ENCODE measurements around the gene CIAO2A. TPM values are rescaled to one million over a fixed set of nuclear protein-coding genes. Genes with fewer than 3 reads are reported as not detected.
A peak's percentile ranks its signal among the peaks of the same experiment; 100 is the strongest.

The CIAO2A gene, protein sequence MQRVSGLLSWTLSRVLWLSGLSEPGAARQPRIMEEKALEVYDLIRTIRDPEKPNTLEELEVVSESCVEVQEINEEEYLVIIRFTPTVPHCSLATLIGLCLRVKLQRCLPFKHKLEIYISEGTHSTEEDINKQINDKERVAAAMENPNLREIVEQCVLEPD
- total RNA-seq, result 10 to 100 TPM; 67.3 to 77.7 TPM

DNA sequence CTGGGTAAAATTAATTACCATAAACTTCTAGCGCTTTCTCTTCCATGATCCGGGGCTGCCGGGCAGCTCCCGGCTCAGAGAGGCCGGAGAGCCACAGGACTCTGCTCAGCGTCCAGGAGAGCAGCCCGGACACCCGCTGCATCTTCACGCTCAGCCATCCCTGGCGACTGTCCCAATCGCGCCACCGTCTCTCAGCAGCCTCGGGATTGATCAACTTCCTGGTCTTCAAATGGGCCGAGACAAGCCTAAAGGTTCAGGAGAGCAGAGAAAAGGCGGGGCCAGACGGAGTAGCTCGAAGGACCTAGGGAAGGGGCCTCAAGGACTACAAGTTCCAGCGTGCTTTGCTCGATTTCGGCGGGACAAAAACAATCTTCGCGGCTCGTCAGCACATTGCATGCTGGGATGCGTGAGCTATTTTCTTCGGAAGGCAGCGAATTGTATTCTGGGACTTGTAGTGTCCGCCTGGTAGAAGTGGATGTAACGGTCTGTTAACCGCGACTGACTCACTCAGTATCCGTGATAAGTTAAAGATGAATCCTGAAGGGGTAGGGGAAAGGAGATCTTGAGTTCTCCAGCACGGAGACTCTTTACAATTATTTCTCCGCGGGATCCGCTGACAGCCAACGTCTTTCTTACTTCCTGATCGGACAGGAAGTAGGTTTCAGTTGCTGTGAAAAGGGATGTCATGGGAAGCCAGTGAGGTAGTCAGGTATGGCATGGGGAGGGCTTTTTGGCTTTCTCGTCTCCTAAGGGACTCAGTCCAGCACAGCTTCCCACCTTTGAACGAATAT is at the start of gene CIAO2A:
CIAO2A (minus strand) TSS at position 212 of the 791 bp plus-strand sequence; CDS start at position 142, 70 bp downstream.
- Mint-ChIP-seq H3K27me3 (no peaks in the 10 kb centered on the region), H3K4me3 (peak within 1 kb of the TSS; percentile 93), H3K27ac (peak within 1 kb of the TSS; percentile 98), H3K4me1 (peaks cover 66% of the 10 kb centered on the region), H3K36me3 (ENCODE audit: low read depth) (peaks cover 24% of the 10 kb centered on the region), H3K9me3 (no peaks in the 10 kb centered on the region)
- ChIA-PET POLR2A (interaction anchor here (0.6 to 1.3 kb wide), 6 partner anchors 22 to 589 kb away, joined by 3 to 7 read pairs (median 4); partner anchors contain the start of gene USP3), CTCF (interaction anchor here (0.6 to 2.5 kb wide), 19 partner anchors 9 to 1773 kb away, joined by 3 to 10 read pairs (median 4); partner anchors contain the start of gene DAPK2)
- peak; percentile 98 for DNase-seq

DNA sequence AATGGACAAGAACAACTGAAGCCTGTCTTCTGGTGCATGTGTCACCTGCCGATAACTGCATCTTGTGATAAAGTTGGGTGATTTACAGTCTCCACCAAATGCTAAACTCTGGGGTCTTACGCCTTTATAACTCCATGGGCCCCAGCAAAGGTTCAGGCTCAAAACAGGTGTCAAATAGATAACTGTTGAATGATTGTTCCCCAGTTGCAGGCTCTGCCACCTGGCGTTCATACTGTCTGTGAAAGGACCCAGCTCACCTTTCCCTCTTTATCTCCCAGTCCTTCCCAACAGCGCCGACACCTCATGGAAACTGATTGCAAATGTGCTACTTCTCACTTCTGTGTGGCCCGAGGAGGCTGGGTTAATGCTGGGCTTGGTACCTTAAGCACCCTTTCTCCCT is 49.6 kb upstream of the CIAO2A start:
- peaks cover 9% of the 10 kb centered on the region for H3K36me3 Mint-ChIP-seq (ENCODE audit: low read depth)
- no peak overlapping the region for H3K27ac Mint-ChIP-seq
- CTCF ChIA-PET, result interaction anchor here (3.1 kb wide), 1 partner anchor 10 kb away, joined by 10 read pairs; no protein-coding TSS in a partner anchor

DNA sequence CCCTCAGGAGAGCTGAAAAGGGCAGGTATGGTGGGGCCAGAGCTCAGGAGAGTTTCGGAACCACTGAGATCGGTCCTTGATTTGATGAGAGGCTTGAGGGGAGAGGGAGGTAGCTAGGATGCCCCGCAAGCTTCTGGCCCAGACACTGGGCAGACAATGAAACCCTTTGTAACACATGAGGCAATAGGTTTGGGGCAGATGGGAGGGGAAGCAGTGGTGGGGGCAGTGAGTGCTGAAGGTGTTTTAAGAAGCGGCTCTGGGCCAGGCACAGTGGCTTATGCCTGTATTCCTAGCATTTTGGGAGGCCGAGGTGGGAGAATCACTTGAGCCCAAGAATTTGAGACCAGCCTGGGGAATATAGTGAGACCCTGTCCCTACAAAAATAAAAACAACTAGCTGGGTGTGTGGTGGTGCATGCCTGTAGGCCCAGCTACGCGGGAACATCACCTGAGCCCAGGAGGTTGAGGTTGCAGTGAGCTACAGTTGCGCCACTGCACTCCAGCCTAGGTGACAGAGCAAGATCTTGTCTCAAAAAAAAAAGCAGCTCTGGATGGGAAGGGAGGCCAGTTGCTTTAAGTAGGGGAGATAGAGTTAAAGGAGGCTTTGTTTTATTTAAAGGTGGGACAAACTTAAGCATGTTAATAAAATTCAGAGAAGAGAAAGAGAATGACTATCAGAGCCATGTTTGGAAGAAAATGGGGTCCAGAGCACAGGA is 48.3 kb upstream of the CIAO2A start:
- DNase-seq, result no peak
- Mint-ChIP-seq H3K36me3 (ENCODE audit: low read depth) (peaks cover 14% of the 10 kb centered on the region), H3K4me3 (no peak overlapping the region), H3K27ac (no peak overlapping the region), H3K9me3 (no peaks in the 10 kb centered on the region), H3K27me3 (no peaks in the 10 kb centered on the region), H3K4me1 (no peaks in the 10 kb centered on the region)
- POLR2A ChIA-PET, result no interaction called here
- CTCF ChIA-PET, result interaction anchor here (1.0 to 1.8 kb wide), 4 partner anchors 10 to 20 kb away, joined by 3 to 6 read pairs (median 4); no protein-coding TSS in a partner anchor

More for the DNA sequence above, 49.6 kb upstream of the CIAO2A start:
- no peaks in the 10 kb centered on the region for H3K27me3 Mint-ChIP-seq
- H3K4me3 Mint-ChIP-seq, result no peak overlapping the region
- no peaks in the 10 kb centered on the region for H3K4me1 Mint-ChIP-seq
- no peaks in the 10 kb centered on the region for H3K9me3 Mint-ChIP-seq
- no peak for DNase-seq
- POLR2A ChIA-PET, result interaction anchor here (0.5 kb wide), 1 partner anchor 49 kb away, joined by 3 read pairs; no protein-coding TSS in a partner anchor

- ChIA-PET POLR2A (no interaction called here), CTCF (interaction anchor here (0.6 to 0.9 kb wide), 3 partner anchors 15 to 574 kb away, joined by 3 read pairs; no protein-coding TSS in a partner anchor)
- no peaks in the 10 kb centered on the region for H3K27me3 Mint-ChIP-seq
- H3K4me1 Mint-ChIP-seq, result no peaks in the 10 kb centered on the region
- H3K4me3 Mint-ChIP-seq, result no peak overlapping the region
- H3K36me3 Mint-ChIP-seq (ENCODE audit: low read depth), result peaks cover 35% of the 10 kb centered on the region
- H3K27ac Mint-ChIP-seq, result no peak overlapping the region
- DNase-seq, result no peak
- no peaks in the 10 kb centered on the region for H3K9me3 Mint-ChIP-seq
Observed at GRCh38 chr15:64138331-64138941, 44.8 kb upstream of the CIAO2A start.

DNA sequence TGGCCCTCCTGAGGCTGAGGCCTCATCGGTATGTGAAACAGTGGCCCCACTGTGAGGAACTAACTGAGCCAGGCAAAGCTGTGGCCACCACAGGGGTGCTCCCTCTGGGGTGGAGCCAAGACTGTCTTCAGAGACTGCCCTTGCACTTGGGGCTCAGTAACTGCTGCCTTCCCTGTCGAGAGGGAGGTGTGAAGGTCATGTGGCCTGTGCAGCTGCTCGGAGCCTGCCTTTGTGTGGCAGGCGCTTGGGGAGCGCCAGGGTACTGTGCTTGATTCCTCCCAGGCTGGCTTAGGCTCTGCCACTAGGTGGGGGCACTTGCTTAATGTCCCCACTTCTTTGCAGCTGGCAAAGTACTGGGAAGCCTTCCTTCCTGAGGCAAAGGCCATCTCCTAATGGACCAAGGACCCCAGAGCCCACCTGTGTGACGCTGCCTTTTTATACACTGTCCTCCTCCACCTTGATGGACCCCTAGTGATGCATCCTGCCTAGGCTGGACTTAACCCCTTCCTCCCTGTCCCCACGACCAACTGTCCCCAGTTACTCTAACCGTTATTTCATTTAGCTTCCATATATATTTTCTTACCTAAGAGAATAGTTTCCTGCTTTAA is 43.7 kb upstream of the CIAO2A start:
- no peaks in the 10 kb centered on the region for H3K27me3 Mint-ChIP-seq
- H3K36me3 Mint-ChIP-seq (ENCODE audit: low read depth), result peaks cover 38% of the 10 kb centered on the region
- H3K4me1 Mint-ChIP-seq, result no peaks in the 10 kb centered on the region
- CTCF ChIA-PET, result interaction anchor here (0.6 to 0.9 kb wide), 2 partner anchors 15 to 573 kb away, joined by 3 read pairs; no protein-coding TSS in a partner anchor
- DNase-seq, result no peak
- H3K9me3 Mint-ChIP-seq, result no peaks in the 10 kb centered on the region
- POLR2A ChIA-PET, result no interaction called here
- H3K4me3 Mint-ChIP-seq, result no peak overlapping the region
- H3K27ac Mint-ChIP-seq, result no peak overlapping the region

GRCh38 chr15:64136347-64136746 is 42.7 kb upstream of the CIAO2A start:
- Mint-ChIP-seq H3K9me3 (no peaks in the 10 kb centered on the region), H3K36me3 (ENCODE audit: low read depth) (peaks cover 47% of the 10 kb centered on the region), H3K27ac (no peak overlapping the region), H3K4me1 (no peaks in the 10 kb centered on the region), H3K27me3 (no peaks in the 10 kb centered on the region), H3K4me3 (no peak overlapping the region)
- CTCF ChIA-PET, result interaction anchor here (1.1 kb wide), 1 partner anchor 27 kb away, joined by 3 read pairs; the partner anchor contains the start of gene PPIB
- POLR2A ChIA-PET, result no interaction called here
- no peak for DNase-seq

DNA sequence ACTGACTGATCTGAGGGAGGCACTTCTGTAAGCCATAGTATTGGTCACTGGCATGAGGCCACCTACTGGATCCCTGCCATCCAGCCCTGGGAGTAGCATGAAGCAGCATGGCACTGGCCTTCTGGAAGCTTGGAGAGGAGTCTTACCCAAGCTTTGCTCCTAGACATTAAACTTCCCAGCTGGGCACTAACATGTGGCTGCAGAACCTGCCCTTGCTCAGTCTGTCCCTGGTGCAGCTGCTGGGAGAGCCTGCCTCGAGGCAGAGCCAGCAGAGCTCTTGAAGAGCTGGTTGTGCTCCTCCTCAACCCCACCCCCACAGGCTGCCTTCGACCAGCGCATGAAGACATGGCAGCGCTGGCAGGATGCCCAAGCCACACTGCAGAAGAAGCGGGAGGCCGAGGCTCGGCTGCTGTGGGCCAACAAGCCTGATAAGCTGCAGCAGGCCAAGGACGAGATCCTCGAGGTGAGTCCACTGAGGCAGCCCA is 40.7 kb upstream of the CIAO2A start:
- H3K9me3 Mint-ChIP-seq, result no peaks in the 10 kb centered on the region
- no peaks in the 10 kb centered on the region for H3K27me3 Mint-ChIP-seq
- POLR2A ChIA-PET, result no interaction called here
- no peak overlapping the region for H3K27ac Mint-ChIP-seq
- H3K4me3 Mint-ChIP-seq, result no peak overlapping the region
- H3K36me3 Mint-ChIP-seq (ENCODE audit: low read depth), result peaks cover 52% of the 10 kb centered on the region
- CTCF ChIA-PET, result interaction anchor here (0.7 to 1.9 kb wide), 6 partner anchors 11 to 524 kb away, joined by 3 to 6 read pairs (median 4); partner anchors contain the start of gene SNX22
- DNase-seq, result no peak
- H3K4me1 Mint-ChIP-seq, result no peaks in the 10 kb centered on the region

GRCh38 chr15:64133623-64134344 is 40.1 kb upstream of the CIAO2A start:
- Mint-ChIP-seq H3K9me3 (no peaks in the 10 kb centered on the region), H3K4me1 (no peaks in the 10 kb centered on the region), H3K4me3 (no peak overlapping the region), H3K36me3 (ENCODE audit: low read depth) (peaks cover 52% of the 10 kb centered on the region), H3K27me3 (no peaks in the 10 kb centered on the region), H3K27ac (no peak overlapping the region)
- no peak for DNase-seq
- ChIA-PET CTCF (interaction anchor here (0.5 to 1.9 kb wide), 7 partner anchors 11 to 524 kb away, joined by 3 to 6 read pairs (median 4); partner anchors contain the start of gene SNX22), POLR2A (no interaction called here)

DNA sequence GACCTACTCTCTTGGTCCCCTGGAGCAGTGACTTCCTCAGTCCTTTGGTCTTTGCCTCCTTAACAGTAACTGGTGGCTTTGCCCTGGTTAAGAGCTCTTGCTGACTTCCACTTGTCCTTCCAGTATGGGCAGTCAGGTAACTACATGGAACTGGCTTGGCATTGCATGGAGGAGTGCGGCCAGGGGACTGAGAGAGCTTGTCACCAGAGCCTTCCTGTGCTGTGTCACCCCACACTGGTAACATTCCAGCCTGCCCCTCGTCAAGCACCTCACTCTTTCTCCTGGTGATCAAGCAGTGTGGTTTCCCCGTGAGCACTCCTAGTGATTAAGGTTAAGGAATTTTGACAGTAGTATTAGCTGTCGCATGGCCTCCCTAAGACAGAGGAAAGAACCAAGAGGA is 38.6 kb upstream of the CIAO2A start:
- H3K36me3 Mint-ChIP-seq (ENCODE audit: low read depth), result peaks cover 61% of the 10 kb centered on the region
- no peak overlapping the region for H3K27ac Mint-ChIP-seq
- H3K9me3 Mint-ChIP-seq, result no peaks in the 10 kb centered on the region
- no peak overlapping the region for H3K4me3 Mint-ChIP-seq
- ChIA-PET POLR2A (no interaction called here), CTCF (interaction anchor here (0.8 to 2.0 kb wide), 6 partner anchors 9 to 26 kb away, joined by 3 to 8 read pairs (median 4); partner anchors contain the start of gene SNX22)
- no peaks in the 10 kb centered on the region for H3K27me3 Mint-ChIP-seq
- peaks cover 4% of the 10 kb centered on the region for H3K4me1 Mint-ChIP-seq
- no peak for DNase-seq

- H3K9me3 Mint-ChIP-seq, result no peaks in the 10 kb centered on the region
Observed at GRCh38 chr15:64131547-64131946, 37.9 kb upstream of the CIAO2A start.

DNA sequence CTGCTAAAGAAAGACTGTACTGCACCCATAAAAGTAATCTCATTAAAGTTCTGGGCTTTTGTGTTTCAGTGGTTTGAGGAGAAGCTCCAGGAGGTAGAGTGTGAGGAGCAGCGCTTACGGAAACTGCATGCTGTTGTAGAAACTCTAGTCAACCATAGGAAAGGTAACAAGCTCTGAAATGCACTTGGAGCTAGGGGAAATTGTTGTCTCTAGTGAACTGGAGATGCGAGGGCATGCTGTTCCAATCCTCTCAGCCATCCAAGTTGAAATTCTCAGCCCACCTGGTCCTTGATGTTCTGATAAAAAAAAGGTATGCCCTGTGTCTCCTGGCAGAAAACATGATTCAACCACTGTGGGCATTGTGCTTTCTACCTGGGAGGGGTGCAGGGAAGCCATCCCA is 36.5 kb upstream of the CIAO2A start:
- peaks cover 61% of the 10 kb centered on the region for H3K36me3 Mint-ChIP-seq (ENCODE audit: low read depth)

More at GRCh38 chr15:64131547-64131946, 37.9 kb upstream of the CIAO2A start:
- CTCF ChIA-PET, result interaction anchor here (0.6 to 2.0 kb wide), 5 partner anchors 10 to 84 kb away, joined by 3 to 8 read pairs (median 6); no protein-coding TSS in a partner anchor
- H3K27ac Mint-ChIP-seq, result no peak overlapping the region
- POLR2A ChIA-PET, result no interaction called here
- peaks cover 62% of the 10 kb centered on the region for H3K36me3 Mint-ChIP-seq (ENCODE audit: low read depth)
- H3K27me3 Mint-ChIP-seq, result no peaks in the 10 kb centered on the region
- H3K4me3 Mint-ChIP-seq, result no peak overlapping the region
- DNase-seq, result no peak
- peaks cover 4% of the 10 kb centered on the region for H3K4me1 Mint-ChIP-seq

More for the DNA sequence above, 36.5 kb upstream of the CIAO2A start:
- H3K4me1 Mint-ChIP-seq, result peaks cover 4% of the 10 kb centered on the region
- CTCF ChIA-PET, result interaction anchor here (1.1 to 1.2 kb wide), 2 partner anchors 10 to 12 kb away, joined by 3 to 6 read pairs; no protein-coding TSS in a partner anchor
- H3K27ac Mint-ChIP-seq, result no peak overlapping the region
- no peaks in the 10 kb centered on the region for H3K27me3 Mint-ChIP-seq
- H3K4me3 Mint-ChIP-seq, result no peak overlapping the region
- POLR2A ChIA-PET, result no interaction called here
- DNase-seq, result no peak
- no peaks in the 10 kb centered on the region for H3K9me3 Mint-ChIP-seq
